ENCODE results near the gene CCNF.

- TF ChIP-seq, protein P1, sequence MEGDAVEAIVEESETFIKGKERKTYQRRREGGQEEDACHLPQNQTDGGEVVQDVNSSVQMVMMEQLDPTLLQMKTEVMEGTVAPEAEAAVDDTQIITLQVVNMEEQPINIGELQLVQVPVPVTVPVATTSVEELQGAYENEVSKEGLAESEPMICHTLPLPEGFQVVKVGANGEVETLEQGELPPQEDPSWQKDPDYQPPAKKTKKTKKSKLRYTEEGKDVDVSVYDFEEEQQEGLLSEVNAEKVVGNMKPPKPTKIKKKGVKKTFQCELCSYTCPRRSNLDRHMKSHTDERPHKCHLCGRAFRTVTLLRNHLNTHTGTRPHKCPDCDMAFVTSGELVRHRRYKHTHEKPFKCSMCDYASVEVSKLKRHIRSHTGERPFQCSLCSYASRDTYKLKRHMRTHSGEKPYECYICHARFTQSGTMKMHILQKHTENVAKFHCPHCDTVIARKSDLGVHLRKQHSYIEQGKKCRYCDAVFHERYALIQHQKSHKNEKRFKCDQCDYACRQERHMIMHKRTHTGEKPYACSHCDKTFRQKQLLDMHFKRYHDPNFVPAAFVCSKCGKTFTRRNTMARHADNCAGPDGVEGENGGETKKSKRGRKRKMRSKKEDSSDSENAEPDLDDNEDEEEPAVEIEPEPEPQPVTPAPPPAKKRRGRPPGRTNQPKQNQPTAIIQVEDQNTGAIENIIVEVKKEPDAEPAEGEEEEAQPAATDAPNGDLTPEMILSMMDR (conservative IDR thresholded peaks at IDR 0.05): no peak
- TF ChIP-seq ZFX (IDR thresholded peaks at IDR 0.05): no peak
Measured at GRCh38 chr16:2469399-2470233, 40.4 kb downstream of the CCNF start.
